Nucleus accumbens (tissue), 56 donors: ENCODE data around the gene TSHZ1.
A peak's percentile ranks its signal among the peaks of the same experiment; 100 is the strongest.

Experiments
- DNase-seq, 56 donors: peaks; one replicate each; lab custom pipeline; 2025; lab: John Stamatoyannopoulos, UW

The TSHZ1 gene

GRCh38 chr18:75244351-75245313 lies 34.0 kb downstream of the TSHZ1 start:
- no peak for DNase-seq

- no peak for DNase-seq
Measured at GRCh38 chr18:75246721-75247610, 36.4 kb downstream of the TSHZ1 start.

- no peak for DNase-seq
Measured at GRCh38 chr18:75247611-75248421, 37.2 kb downstream of the TSHZ1 start.

GRCh38 chr18:75248426-75249174 lies 38.0 kb downstream of the TSHZ1 start:
- DNase-seq, result peak in 1 of 56 donors; percentile 19

- no peak for DNase-seq
Measured at GRCh38 chr18:75249175-75249518, 38.5 kb downstream of the TSHZ1 start.

- DNase-seq, result no peak
Measured at GRCh38 chr18:75249672-75250470, 39.3 kb downstream of the TSHZ1 start.

GRCh38 chr18:75250471-75250821 lies 39.8 kb downstream of the TSHZ1 start:
- DNase-seq, result no peak

GRCh38 chr18:75251466-75251865 lies 40.9 kb downstream of the TSHZ1 start:
- no peak for DNase-seq

- no peak for DNase-seq
Measured at GRCh38 chr18:75252136-75252535, 41.5 kb downstream of the TSHZ1 start.

- no peak for DNase-seq
Measured at GRCh38 chr18:75253043-75253442, 42.4 kb downstream of the TSHZ1 start.

GRCh38 chr18:75253784-75254183 lies 43.2 kb downstream of the TSHZ1 start:
- DNase-seq, result no peak

- DNase-seq, result no peak
Measured at GRCh38 chr18:75255094-75255493, 44.5 kb downstream of the TSHZ1 start.

GRCh38 chr18:75256376-75256775 lies 45.8 kb downstream of the TSHZ1 start:
- DNase-seq, result no peak

GRCh38 chr18:75257605-75258004 lies 47.0 kb downstream of the TSHZ1 start:
- DNase-seq, result no peak

GRCh38 chr18:75261430-75262223 lies 51.0 kb downstream of the TSHZ1 start:
- no peak for DNase-seq

GRCh38 chr18:75262511-75262910 lies 51.9 kb downstream of the TSHZ1 start:
- no peak for DNase-seq

- no peak for DNase-seq
Measured at GRCh38 chr18:75264195-75264594, 53.6 kb downstream of the TSHZ1 start.

- no peak for DNase-seq
Measured at GRCh38 chr18:75264926-75265597, 54.5 kb downstream of the TSHZ1 start.
